Measurements from ENCODE around the gene PDE4B.

The PDE4B gene

GRCh38 chr1:65890201-65890843 is 97.6 kb downstream of the PDE4B start:
- no peak for DNase-seq

GRCh38 chr1:65894738-65895605 is 102.3 kb downstream of the PDE4B start:
- no peak for DNase-seq

DNA sequence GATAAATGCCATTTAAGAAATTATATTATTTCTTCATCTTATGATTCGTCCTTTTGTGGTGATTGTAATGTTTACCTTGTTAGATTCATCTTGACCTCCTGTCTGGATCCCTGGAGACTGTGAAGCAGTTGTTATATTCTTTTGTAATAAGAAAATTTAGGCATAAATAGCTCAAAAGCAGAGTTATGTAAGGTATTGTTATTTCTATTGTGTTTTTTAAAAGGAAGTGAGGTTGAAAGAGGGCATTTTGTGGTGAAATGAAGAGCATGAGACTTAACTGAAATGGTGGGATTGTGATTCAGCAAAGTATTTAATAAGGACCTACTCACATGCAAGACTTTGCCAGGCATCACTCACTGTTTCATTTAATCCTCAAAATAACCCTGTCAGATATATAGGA is 104.0 kb downstream of the PDE4B start:
- no peak for DNase-seq

DNA sequence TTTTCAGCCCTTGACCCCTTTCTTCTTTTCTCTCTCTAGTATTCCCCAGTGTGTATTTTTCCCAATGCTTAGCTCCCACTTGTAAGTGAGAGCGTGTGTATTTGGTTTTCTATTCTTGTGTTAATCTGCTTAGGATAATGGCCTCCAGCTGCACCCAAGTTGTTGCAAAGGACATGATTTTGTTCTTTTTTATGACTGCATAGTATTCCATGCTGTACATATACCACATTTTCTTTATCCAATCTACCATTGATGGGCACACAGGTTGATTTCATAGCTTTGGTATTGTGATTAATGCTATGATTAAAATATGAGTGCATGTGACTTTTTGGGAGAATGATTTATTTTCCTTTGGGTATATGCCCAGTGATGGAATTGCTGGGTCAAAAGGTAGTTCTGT is 104.8 kb downstream of the PDE4B start:
- DNase-seq: no peak

- no peak for DNase-seq
Observed at GRCh38 chr1:65904681-65905083, 112.0 kb downstream of the PDE4B start.

- no peak for DNase-seq
Observed at GRCh38 chr1:65910432-65910831, 117.7 kb downstream of the PDE4B start.

DNA sequence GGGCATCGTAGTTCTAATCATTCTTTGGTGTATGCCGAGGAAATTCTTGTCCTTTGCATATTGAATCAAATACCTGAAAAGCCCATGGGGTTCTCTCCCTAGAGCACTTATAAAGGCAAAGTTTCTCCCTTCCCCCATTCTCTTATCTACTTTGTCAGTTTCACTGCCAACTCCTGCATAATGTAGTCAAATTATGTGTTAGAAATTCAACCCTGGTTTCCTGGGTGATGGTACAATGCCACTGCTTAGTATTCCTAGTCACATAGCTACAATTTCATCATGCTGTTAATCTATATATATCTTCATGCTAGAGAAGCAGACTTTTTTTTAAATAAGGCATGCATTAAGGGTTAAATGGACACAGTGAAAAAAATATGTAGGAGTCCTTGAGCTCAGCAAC is 119.0 kb downstream of the PDE4B start:
- DNase-seq: no peak

DNA sequence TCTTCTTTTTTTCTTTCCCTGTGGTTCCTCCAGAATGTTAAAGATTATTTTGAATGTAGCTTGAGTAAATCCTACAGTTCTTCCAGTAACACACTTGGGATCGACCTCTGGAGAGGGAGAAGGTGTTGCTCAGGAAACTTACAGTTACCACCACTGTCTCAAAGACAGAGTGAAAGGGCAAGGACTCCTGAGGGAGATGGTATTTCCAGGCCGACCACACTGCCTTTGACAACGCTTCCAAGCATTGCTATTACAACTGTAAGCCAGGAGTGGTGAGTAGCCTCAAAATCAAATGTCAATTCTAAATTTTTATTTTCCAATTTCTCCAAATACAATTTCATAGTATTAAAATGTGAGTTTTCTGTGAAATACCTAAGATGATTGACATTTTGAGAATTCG is 125.9 kb downstream of the PDE4B start:
- DNase-seq: no peak

- no peak for DNase-seq
Observed at GRCh38 chr1:65921446-65921845, 128.8 kb downstream of the PDE4B start.

- no peak for DNase-seq
Observed at GRCh38 chr1:65924471-65924870, 131.8 kb downstream of the PDE4B start.

DNA sequence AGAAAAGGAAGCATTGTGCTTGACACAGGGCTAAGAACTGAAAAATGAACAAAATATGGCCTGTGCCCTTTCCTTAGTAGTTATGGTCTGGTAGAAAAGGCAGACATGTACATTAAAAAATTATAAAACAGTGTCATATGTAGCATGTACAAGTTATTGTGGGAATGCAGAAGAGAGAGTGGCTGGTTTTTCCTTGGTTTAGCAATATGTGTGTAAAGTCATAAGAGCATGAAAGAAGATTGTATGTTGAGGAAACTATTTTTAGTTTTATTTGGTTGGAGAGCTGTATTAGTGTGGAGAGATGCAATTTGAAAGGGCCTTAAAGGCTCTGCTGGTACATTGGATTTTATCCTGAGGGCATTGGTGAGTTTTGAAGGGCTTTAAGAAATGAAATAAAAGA is 145.8 kb downstream of the PDE4B start:
- DNase-seq: no peak

GRCh38 chr1:65939191-65939590 is 146.5 kb downstream of the PDE4B start:
- no peak for DNase-seq

DNA sequence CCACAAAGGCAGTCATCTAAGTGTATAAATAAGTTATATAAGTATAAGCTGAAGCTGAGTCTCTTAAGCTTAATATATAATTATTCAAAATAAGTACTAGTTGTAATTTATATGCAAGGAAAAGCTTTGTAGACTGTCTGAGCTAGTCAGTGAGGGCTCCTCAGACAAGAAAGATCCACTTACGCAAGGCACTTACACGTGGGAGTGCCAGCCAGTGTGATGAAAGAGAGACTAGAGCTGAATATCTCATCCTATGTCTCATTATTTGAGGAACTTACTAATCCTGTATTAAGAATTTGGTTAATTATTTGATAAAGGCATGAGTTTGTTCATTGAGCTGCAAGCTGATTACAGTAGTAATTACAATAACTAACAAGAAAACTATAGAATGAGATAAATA is 146.9 kb downstream of the PDE4B start:
- no peak for DNase-seq

GRCh38 chr1:65940126-65940525 is 147.4 kb downstream of the PDE4B start:
- DNase-seq: no peak

DNA sequence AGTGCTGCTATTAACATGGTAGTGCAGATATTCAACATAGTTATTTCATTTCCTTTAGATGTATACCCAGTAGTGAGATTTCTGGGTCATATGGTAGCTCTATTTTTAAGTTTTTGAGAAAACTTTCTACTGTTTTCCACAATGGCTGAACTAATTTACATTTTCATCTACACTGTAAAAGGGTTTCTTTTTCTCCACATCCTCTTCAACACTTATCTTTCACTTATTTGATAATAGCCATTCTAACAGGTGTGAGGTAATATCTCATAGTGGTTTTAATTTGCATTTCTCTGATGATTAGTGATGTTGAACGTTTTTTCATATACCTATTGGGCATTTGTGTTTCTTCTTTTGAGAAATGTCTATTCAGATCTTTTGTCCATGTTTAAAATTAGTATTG is 149.8 kb downstream of the PDE4B start:
- DNase-seq: no peak

- no peak for DNase-seq
Observed at GRCh38 chr1:65946376-65946775, 153.7 kb downstream of the PDE4B start.

GRCh38 chr1:65946960-65947359 is 154.3 kb downstream of the PDE4B start:
- no peak for DNase-seq

- DNase-seq: no peak
Observed at GRCh38 chr1:65948609-65949229, 156.0 kb downstream of the PDE4B start.

DNA sequence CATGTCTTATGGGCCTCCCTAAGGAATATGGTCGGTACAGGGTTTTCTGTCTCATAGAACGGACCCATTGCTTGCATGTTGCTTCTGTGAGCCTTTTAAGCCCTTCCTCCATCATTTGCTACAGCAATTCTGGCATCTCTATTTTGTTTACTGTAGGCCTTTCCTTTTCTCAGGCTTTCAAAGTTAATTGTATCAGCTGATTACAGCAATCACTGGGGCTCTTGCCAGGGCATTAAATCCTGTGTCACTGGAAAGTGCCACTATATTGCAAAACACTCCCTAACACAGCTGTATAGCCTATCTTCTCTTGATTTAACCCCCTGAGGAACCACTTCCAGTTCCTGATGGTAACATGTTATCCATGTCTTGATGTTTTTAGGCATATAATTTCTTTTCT is 156.5 kb downstream of the PDE4B start:
- no peak for DNase-seq

GRCh38 chr1:65949933-65950332 is 157.2 kb downstream of the PDE4B start:
- DNase-seq: no peak

DNA sequence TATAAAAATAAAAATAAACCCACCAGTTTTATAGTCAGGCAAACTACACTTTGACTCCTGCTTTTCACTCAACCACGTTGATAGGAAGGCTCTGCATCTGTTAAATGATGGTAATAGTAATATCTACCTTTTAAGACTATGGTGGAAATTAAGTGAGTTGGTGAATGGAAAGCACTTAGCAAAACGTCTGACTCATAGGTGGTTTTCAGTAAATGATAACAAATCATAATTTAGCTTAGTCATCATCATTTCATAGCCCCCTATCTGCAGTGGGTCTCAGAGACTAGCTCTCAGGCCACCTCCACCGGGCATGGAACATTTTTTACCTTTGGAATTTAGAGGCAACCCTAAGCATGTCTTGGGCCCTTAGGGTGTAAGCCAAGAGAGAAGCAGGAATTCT is 160.0 kb downstream of the PDE4B start:
- no peak for DNase-seq

DNA sequence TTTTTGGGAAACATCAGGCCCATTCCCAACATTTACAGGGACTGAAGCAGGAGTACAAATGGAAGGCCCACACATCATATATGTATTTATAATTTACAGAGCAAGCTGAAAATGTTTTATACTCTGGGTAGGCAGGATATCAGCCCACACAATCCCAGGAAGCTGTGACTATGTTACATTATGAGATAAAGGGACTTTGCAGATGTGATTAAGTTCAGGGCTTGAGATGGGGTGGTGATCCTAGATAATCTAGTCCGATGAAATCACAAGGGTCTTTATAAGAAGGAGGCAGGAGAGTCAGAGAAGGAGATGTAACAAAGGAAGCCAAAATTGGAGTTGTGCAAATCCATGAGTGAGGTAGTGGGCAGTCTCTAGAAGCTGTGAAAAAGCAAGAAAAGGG is 160.5 kb downstream of the PDE4B start:
- no peak for DNase-seq

GRCh38 chr1:65955071-65955470 is 162.4 kb downstream of the PDE4B start:
- no peak for DNase-seq

DNA sequence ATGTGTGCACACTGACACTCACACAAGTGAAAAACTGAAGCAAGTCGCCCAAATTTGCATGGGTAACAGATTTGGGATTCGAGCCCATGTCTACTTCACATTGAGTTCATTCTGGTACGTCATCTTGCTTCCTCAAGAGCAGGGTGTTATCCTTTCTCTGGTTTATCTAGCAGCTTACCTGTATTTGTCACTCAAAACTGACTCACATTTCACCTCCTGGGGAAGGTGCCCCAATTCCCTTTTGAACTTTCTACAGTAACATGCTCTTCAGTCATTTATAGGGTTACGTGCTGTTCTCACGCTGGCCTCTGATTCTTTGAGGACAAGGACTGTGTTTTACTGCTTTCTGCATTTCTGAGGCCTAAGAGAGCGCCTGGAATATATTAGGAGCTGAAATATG is 162.8 kb downstream of the PDE4B start:
- DNase-seq: no peak
